GM15510 (cell line): ENCODE data around the gene UQCC5.

Source experiments
- POLR2A ChIP-seq: IDR thresholded peaks from 3 replicates; pipeline ENCODE4 v1.6.1; 2011; ENCODE audit warnings: borderline replicate concordance; ENCODE audit not compliant: insufficient read length; ENCODE audit errors: extremely low read depth

UQCC5 gene

DNA sequence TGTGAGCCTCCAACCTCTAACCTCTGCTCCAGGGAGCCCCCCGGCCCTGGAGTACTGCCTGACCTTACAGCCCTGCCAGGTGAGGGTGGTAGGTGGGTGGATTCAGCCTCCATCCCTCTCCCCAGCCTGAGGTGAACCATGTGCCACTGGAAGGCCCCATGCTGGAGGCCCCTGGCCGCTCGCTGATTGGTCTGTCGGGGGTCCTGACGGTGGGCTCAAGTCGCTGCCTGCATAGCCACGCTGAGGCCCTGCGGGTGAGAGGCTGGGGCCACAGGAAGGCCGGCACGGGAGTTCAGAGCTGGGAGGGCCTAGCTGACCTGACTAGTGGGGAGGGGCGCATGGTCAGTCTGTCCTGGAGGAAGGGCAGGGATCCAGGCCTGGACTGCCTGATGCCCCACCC lies 21.8 kb upstream of the UQCC5 start:
- TF ChIP-seq POLR2A: no peak

DNA sequence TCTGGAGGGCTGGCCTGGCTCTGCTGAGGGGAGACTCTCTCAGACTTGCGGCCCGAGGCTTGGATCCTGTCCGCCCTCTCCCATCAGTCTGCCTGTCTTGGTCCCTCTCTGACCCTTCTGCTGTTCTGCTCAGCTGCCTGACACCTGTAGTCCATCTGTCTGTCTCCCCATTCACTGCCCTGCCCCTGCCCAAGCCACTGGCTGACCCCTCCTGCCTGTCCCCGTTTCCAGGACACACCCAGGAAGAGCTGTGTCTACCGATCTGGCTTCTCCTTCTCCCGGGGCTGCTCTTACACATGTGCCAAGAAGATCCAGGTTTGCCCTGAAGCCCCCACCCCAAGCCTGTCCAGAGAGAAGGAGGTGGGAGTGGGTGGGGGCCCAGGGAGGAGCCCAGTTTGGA lies 21.2 kb upstream of the UQCC5 start:
- no peak for TF ChIP-seq POLR2A

DNA sequence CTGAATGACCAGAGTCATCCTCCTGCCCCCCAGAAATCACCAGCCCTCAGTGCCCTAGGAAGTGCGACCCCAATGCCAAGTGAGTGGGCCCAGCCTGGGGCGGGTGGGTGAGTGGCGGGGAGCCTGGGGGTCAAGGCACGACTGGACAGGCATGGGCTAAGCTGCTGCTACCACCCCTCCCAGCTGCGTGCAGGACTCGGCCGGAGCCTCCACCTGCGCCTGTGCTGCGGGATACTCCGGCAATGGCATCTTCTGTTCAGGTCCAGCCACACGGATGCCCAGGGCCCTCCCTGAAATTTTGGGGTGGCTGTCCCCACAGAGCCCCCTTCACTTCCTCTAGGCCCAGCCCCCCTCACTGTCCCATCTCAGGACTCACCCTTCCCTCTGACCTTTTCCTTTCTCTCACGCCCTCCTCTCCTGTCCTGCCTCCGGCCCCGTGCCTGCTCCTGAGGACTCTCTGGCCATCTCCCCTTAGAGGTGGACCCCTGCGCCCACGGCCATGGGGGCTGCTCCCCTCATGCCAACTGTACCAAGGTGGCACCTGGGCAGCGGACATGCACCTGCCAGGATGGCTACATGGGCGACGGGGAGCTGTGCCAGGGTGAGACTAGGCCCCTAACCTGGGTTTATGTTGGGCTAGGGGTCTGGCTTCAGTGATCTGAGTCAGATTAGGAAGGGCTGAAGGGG lies 19.8 kb upstream of the UQCC5 start:
- no peak for TF ChIP-seq POLR2A

DNA sequence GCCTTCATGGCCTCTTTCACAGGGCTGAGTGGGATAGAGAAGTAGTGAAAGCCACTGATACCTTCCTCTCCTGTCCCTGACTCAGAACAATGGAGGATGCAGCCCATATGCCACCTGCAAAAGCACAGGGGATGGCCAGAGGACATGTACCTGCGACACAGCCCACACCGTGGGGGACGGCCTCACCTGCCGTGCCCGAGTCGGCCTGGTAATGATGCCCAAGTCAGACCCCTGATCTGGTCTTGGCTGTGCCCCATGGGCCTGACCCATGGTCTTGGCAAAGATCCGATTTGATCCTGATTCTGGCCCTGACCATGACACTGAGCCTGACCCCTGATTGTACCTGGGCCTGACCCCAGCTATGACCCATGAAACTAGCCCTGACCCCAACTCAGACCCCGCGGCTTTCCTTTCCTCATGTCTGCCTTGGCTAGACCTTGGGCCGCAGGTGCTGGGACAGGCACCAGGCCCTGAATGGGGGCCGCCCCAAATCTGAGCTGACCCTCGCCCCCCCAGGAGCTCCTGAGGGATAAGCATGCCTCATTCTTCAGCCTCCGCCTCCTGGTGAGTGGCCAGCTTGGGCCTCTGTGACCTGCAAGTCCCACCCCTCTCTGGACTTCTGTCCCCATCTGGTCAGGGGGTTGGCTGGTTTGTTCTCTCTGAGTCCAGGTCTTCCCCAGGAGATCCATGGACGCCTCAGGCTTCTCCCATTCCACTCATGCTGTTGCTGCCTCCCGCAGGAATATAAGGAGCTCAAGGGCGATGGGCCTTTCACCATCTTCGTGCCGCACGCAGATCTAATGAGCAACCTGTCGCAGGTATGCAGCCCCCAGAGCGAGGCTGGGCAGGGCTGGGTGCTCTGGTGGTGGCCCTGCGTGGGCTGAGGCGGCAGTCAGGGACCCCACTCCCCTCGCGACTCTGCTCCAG lies 18.3 kb upstream of the UQCC5 start:
- TF ChIP-seq POLR2A: no peak

DNA sequence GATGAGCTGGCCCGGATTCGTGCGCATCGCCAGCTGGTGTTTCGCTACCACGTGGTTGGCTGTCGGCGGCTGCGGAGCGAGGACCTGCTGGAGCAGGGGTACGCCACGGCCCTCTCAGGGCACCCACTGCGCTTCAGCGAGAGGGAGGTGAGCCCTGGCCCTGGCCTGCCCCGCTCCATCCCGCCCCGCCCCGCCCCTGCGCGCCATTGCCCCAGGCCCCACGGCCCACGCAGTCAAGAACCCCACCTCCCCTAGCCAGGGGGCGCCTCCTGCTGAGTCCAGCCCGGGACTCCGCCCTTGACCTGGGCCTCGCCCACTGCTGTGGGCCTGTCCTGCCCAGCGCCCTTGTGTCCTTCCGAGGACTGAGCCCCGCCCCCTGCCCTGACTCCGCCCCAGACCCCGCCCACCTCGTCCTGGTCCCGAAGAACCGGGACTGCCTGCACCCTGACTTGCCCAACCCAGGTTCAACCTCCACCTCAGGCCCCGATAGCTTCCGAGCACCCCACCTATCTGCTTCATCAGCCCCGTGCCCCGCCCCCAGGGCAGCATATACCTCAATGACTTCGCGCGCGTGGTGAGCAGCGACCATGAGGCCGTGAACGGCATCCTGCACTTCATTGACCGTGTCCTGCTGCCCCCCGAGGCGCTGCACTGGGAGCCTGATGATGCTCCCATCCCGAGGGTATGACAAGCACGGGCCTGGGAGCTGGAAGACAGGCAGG lies 17.5 kb upstream of the UQCC5 start:
- no peak for TF ChIP-seq POLR2A

DNA sequence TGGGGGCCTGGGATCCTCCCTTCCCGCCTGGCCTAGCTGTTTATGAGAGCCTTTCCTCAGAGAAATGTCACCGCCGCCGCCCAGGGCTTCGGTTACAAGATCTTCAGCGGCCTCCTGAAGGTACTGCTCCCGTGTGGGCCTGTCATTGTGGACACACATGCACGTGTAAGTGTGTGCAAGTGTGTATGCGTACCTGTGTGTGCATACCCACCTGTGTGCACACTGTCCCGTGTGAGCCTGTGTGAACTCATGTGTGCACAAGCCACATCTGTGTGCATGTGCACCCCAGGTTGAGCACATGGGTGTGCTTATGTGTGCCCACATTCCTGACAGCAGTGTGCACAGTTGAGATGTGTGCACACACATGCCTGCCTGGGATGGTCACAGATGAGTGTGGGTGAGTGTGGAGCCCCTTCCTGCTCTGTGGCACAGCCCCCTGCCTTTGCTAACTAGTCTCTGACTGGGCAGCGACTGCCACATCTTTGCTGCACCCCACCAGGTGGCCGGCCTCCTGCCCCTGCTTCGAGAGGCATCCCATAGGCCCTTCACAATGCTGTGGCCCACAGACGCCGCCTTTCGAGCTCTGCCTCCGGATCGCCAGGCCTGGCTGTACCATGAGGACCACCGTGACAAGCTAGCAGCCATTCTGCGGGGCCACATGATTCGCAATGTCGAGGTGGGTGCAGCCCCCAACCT lies 16.8 kb upstream of the UQCC5 start:
- TF ChIP-seq POLR2A: no peak

DNA sequence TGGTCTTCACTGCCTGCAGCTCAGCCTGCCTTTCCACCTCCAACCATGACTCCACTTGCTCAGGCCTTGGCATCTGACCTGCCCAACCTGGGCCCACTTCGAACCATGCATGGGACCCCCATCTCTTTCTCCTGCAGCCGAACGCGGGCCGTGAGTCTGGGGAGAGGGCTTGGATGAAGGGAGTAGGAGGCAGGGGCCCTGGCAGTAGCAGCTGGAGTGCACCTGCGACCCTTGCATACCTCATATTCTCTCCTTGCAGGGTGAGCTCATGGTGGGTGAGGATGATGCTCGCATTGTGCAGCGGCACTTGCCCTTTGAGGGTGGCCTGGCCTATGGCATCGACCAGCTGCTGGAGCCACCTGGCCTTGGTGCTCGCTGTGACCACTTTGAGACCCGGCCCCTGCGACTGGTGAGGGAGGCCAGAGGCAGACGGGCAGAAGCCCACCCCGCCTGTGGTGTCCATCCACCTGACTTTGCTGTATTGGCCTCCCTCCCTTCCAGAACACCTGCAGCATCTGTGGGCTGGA lies 16.2 kb upstream of the UQCC5 start:
- TF ChIP-seq POLR2A: no peak

DNA sequence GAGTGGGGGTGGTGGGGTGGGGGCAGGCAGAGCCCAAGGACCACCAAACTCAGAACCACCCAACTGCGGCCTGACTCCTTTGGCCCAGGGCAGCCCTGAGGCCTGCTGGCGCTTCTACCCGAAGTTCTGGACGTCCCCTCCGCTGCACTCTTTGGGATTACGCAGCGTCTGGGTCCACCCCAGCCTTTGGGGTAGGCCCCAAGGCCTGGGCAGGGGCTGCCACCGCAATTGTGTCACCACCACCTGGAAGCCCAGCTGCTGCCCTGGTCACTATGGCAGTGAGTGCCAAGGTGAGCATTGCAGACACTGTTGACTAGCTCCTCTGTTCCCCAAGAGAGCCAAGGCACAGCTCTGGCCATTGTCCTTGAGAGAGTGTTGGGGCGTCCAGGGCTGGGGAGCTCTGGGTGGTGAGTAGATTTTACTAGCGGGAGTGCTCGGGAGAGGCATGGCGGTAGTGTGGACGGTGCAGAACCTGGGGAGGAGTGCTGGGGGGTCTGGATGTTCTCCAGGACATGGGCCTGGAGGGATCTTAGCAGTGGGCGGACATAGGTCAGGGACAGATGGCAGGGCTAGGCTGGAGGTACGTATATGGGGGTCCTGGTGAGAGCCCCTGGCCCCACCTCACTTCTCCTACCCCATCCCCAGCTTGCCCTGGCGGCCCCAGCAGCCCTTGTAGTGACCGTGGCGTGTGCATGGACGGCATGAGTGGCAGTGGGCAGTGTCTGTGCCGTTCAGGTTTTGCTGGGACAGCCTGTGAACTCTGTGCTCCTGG lies 15.5 kb upstream of the UQCC5 start:
- TF ChIP-seq POLR2A: no peak

DNA sequence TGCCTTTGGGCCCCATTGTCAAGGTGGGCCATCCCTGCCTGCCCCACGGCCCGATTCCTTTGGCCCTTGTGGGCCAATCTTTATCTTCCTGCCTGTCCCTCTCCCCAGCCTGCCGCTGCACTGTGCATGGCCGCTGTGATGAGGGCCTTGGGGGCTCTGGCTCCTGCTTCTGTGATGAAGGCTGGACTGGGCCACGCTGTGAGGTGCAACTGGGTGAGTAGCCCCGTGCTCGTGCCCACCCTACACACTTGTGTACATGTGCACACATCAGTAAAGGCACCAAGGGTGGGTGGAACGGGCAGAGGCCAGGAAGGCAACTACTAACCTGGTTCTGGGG lies 14.9 kb upstream of the UQCC5 start:
- TF ChIP-seq POLR2A: no peak

DNA sequence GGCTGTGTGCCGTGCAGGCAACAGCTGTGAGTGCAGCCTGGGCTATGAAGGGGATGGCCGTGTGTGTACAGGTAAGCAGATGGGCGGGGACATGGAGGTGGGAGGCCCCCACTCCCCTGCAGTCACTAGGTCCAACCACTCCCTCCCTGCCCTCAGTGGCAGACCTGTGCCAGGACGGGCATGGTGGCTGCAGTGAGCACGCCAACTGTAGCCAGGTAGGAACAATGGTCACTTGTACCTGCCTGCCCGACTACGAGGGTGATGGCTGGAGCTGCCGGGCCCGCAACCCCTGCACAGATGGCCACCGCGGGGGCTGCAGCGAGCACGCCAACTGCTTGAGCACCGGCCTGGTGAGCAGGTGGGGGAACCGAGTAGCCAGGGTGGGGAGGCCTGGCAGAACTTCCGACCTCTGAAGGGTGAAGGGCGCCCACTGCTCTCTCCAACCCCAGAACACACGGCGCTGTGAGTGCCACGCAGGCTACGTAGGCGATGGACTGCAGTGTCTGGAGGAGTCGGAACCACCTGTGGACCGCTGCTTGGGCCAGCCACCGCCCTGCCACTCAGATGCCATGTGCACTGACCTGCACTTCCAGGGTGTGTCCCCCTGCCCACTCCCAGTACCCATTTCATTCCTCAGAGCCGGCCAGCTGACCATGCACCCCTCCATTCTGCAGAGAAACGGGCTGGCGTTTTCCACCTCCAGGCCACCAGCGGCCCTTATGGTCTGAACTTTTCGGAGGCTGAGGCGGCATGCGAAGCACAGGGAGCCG lies 14.3 kb upstream of the UQCC5 start:
- no peak for TF ChIP-seq POLR2A

DNA sequence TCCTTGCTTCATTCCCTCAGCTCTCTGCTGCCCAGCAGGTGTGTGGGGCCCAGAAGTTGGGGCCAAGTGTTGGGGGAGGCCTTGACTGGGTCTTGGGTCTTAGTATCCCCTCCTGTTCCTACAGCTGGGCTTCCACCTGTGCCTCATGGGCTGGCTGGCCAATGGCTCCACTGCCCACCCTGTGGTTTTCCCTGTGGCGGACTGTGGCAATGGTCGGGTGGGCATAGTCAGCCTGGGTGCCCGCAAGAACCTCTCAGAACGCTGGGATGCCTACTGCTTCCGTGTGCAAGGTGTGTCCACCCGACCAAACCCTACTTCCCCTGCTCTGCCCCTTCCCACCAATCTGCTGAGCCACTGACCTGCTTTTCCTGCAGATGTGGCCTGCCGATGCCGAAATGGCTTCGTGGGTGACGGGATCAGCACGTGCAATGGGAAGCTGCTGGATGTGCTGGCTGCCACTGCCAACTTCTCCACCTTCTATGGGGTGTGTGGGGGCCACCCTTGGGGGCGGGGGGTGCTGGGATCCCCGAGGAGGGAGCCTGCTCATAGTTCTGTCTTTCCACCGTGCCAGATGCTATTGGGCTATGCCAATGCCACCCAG lies 13.7 kb upstream of the UQCC5 start:
- TF ChIP-seq POLR2A: no peak

DNA sequence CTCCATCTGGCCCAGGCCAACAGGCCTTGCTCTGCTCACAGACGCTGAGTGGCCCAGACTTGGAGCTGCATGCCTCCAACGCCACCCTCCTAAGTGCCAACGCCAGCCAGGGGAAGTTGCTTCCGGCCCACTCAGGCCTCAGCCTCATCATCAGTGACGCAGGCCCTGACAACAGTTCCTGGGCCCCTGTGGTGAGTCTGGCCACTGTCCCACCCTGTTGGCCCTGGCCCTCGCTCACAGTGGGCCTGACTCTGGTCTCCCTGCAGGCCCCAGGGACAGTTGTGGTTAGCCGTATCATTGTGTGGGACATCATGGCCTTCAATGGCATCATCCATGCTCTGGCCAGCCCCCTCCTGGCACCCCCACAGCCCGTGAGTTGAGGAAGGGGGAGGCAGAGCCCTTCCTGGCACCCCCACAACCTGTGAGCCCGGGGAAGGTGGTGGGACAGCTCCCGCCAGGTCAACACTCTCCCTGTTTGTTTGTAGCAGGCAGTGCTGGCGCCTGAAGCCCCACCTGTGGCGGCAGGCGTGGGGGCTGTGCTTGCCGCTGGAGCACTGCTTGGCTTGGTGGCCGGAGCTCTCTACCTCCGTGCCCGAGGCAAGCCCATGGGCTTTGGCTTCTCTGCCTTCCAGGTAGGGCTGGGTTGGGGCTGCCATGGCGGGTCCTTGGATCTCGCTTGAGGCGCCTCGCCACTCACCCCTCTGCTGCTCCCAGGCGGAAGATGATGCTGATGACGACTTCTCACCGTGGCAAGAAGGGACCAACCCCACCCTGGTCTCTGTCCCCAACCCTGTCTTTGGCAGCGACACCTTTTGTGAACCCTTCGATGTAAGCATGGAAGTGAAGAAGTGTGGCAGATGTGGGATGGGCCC lies 12.8 kb upstream of the UQCC5 start:
- no peak for TF ChIP-seq POLR2A
